NCI-H2081 treated with DMSO at 0.1 percent for 48 hours (cell line): Measurements from ENCODE around the gene MRPL37.
"Not testable (repeated sequence)": the region's sequence is repeated elsewhere in the genome, so short reads cannot be mapped to it uniquely, and the experiment has no call there.

Experiments
- DNase-seq: peaks from one replicate; lab custom pipeline; 2025; lab: John Stamatoyannopoulos, UW

Gene MRPL37

DNA sequence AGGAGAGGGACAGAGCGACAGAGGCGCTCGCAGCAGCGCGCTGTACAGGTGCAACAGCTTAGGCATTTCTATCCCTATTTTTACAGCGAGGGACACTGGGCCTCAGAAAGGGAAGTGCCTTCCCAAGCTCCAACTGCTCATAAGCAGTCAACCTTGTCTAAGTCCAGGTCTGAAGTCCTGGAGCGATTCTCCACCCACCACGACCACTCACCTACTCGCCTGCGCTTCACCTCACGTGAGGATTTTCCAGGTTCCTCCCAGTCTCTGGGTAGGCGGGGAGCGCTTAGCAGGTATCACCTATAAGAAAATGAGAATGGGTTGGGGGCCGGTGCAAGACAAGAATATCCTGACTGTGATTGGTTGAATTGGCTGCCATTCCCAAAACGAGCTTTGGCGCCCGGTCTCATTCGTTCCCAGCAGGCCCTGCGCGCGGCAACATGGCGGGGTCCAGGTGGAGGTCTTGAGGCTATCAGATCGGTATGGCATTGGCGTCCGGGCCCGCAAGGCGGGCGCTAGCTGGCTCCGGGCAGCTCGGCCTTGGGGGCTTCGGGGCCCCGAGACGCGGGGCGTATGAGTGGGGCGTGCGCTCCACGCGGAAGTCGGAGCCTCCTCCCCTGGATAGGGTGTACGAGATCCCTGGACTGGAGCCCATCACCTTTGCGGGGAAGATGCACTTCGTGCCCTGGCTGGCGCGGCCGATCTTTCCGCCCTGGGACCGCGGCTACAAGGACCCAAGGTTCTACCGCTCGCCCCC is at the start of gene MRPL37, which contains the start of gene CYB5RL:
Gene MRPL37 (plus strand): TSS at position 403 of the 754 bp plus-strand sequence. CDS start 77 bp downstream, at position 480.
Gene CYB5RL (minus strand): TSS at position 266 of the 754 bp plus-strand sequence. CDS start 4,414 bp downstream, outside the sequence.
- peak; percentile 93 for DNase-seq

DNA sequence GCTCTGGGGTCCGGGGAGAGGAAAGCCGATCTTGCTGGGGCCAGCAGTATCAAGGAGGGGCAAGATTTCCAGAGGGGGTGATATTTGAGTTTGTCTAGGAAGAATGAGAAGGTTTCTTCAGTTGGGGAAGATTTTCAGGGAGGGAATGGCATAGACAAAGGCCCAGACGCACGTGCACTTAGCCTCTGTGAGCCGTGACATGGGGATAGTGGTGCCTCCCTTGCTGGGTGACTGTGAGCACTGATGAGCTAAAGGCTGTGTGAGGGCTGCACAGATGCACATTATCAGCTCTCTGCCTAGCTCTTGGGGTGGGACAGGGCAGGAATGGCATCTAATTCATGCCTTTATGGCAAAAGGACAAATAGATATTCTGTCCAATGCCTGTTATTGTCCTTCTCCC is 49.0 kb upstream of the MRPL37 start:
- no peak for DNase-seq

DNA sequence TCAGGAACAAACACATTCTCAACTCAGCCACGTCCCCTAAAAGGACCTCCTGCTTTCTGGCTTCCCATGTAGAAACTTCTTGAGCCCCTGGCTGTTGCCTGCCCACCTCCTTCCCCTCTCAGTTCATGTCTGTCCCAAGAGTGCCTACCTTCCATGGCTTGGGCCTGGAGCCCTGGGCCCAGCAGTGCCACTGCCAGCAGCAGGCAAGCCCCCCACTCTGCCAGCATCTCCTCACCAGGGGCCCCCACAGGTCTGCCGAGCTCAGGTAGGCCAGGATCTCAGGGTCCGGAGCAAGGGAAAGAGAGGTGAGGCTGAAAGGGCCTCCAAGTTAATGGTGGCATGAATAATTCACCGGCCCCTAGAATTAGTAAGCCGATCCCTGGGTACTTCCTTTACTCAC is 47.3 kb upstream of the MRPL37 start, which contains the start of gene CDCP2:
Gene CDCP2 (minus strand): TSS at position 305 of the 400 bp plus-strand sequence. CDS start 78 bp downstream, at position 227.
- no peak for DNase-seq

DNA sequence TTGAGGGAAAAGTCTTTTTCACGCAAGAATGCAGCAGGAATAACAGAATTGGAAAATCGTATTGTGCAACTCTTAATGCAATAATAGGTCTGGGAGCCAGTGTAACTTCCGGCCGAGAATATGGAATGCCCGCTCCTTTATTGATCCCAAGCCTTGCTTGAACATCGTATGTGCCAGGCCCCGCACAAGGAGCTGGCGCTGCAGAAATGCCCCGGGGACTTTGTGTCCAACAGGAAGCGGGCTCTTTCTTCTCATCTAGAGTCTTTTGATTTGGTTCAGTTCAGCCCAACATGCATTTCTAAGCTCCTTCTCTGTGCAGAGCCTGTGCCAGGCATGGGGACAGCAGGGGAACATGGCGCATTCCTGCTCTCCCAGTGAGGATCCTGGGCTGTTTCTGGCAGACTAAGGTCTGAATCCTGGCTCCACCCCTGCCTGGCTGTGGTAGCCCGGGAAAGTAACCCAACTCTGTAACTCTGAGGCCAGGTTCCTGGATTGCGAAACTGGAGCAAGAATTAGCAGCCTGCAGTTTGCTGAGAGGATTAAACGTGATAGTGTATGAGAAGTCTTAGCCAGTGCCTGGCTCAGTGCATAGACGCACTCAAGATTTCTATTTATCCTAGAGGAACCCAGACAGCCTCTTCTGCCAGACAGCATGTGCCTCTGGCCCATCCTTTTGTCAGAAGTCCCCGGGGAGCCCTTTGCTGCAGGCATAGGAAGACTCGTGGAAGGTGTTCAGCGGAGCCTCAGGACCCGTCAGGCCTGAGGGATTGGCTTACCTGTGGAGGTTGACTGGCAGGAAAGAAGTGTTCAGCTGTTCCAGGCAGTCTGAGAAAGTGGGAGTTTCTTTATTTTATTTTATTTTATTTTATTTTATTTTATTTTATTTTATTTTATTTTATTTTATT is 46.2 kb upstream of the MRPL37 start:
- no peak for DNase-seq

DNA sequence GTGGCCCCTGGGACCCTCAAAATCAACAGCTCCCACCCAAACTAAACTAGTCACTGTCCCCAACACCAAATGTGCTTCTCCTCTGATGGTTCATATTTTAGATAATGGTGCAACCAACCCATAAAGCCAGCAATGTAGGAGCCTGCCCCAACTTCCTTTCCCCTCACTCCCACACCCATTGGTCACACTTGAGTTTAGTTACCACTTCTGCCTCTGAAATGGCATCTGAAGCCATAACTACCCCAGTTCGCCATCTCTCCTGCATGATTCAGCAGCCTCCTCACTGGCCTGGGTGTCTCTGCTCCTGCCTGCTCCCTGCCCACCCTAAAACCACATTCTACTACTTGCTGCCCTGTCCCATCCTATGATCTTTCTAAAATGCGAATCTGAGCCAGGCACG is 43.8 kb upstream of the MRPL37 start:
- no peak for DNase-seq

DNA sequence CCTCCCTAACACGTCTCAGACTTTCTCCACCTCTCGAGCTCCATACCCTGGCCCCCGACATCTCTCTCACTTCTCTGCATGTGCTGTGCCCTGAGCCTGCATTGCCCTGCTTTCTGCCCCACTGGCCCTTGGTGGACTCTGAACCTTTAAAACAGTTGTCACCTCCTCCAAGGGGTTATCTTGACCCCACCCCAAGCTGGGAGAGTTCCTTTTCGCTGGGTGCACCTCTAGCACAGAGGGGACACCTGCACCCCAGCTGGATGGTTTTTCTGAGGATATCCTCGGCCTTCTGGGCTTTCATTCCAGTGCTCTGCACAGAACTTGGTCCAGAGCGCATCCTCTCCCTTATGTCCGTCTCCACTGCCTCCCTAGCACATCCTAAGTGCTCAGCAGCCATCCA is 43.0 kb upstream of the MRPL37 start:
- DNase-seq = no peak

DNA sequence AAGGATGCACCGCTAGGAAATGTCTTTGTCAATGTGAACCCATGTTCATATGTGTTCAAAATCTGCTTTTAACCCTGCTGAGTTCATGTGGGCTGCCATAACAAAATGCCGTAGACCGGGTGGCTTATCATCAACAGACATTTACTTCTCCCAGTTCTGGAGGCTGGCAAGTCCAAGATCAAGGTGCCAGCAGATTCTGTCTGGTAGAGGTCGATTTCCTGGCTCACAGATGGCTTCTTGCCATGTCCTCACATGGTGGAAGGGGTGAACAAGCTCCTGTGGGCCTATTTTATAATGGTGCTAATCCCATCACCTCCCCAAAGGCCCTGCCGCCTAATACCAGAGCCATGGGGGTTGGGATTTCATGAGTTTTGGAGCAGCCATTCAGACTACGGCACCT is 42.6 kb upstream of the MRPL37 start:
- DNase-seq = no peak

DNA sequence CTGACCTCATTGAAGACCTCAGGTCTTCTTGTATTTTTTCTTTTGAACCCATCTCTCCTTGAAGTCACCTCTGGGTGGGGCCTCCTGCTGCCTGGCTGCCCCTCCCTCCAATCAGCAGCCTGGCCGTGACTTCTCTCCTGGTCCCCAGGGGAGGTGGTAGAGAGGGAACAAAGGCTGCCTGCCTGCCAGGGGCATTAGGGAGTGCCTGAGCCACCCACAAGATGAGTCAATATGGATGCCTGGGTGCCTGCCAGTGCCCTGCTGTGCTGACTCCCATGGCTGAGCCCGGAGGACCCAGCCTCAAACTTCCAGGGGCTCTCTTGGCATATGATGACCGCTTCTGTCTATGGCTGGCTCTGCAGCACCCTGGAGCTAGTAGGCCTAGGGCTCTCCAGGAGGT is 41.9 kb upstream of the MRPL37 start:
- no peak for DNase-seq

DNA sequence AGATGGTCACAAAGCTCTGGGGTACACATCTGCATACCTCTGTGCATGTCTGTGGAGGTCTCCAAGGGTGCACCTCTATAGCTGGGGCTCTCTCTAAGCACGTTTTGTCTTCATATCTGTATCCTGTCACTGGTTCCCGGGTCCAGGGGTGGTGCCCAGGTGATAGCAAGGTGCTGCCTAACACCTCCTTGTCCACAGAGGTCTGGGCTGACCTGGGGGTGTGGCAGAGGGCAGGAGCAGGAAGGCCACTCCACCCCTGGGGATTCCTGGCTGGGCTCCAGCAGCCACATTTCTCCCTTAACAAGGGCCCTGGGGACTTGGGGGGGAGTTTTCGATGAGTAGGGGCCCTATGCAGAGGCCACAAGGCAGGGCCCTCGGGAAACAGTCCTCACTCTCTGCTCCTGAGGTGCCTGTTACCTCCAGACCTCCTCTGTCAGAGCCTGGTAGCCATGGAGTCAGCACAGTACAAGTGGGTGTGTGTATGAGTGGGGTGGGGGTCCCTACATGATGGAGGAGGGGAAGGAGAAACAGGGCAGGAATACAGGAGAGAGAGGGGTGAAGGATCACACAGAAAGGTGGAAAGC is 40.1 kb upstream of the MRPL37 start:
- no peak for DNase-seq

DNA sequence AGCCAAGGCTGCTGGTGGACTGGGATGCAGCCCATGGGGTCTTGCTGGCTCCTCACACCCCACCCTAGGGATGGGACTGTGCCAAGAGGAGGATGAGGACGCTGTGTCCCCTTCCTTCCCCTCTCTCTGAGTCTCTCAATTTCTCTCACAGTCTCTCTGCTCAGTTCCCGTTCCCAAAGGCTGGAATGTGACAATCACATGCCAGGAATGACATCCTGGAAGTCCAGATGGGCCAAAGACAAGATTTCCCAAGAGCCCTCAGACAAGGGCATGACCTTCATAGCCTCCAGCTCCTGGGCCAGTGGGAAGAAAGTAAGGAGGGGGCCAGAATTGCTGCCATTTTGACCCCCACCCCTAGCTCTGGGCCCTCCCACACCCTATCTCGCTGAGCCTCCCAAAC is 39.6 kb upstream of the MRPL37 start:
- no peak for DNase-seq

DNA sequence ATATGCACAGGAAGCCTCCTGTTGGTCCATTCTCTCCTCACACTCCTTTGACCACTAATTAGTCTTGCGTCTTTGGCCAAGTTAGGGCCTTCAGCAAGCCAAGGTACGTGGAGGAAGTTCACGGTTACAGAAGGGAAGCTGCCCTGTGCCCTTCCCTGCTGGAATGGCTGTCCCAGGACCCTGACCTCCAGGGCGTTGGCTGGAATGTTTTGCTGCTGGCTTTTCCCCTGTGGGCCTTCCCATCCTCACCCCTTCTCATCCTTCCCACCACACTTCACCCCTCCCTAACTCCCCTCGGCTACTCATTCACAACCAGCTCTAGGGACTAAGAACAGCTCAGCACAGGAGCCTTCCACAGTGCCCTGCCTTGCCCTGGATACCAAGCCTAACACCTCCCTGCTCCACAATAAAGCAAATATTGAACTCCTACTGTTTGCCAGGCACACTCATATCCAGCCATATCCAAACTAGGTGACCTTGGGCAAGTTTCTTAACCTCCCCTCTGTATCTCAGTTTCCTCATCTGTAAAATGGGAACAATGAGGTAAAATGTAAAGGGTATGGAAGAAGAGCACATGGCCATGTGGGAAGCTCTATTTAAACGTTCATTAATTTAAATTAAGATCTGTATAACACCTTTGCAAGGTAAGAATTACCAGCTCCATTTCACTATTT is 38.3 kb upstream of the MRPL37 start:
- no peak for DNase-seq

DNA sequence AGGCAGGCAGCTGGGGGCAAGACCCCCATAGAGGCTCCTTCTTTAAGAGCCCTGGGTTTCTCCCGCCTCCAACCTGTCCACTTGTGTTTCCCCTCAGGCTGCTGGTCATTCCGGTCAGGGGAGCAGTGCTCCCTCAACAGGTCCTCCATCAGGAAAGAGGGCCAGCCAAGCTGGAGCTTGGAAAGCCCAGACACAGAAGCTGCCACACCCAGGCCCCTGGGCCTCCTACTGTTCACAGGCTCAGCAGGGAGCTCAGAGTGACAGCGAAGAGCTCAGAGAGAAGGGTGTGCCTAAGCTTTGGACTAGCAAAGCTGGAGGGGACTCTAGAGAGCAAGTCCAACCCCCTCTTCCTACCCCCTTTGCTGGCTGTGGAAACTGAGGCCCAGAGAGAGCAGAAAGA is 36.9 kb upstream of the MRPL37 start:
- DNase-seq = no peak

DNA sequence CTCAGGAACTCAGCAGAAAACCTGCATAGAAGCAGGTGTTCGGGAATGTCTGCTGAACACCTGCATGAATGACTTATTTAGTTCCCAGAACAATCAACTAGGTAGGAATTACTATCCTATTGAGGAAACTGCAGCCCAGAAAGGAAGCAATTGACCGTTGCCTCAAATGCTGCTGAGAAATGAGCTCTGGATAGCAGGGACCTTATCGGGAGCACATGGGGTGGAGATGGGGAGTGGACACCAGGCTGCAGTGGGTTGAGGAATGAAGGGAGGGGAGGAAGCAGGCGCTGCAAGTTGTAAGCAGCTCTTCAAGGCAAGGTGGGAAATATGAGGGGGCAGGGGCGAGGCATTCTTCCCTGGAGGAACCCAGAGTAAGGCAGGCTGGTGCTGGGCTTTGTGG is 36.4 kb upstream of the MRPL37 start:
- no peak for DNase-seq

DNA sequence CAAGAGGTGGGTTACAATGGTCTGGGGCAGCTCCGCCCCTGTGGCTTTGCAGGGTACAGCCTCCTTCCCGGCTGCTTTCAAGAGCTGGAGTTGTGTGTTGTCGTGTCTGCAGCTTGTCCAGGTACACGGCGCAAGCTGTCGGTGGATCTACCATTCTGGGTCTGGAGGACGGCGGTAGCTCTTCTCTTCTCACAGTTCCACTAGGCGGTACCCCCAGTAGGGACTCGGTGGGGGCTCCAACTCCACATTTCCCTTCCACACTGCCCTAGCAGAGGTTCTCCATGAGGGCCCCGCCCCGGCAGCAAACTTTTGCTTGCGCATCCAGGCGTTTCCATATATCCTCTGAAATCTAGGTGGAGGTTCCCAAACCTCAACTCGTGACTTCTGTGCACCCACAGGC is 34.8 kb upstream of the MRPL37 start:
- DNase-seq = no peak

DNA sequence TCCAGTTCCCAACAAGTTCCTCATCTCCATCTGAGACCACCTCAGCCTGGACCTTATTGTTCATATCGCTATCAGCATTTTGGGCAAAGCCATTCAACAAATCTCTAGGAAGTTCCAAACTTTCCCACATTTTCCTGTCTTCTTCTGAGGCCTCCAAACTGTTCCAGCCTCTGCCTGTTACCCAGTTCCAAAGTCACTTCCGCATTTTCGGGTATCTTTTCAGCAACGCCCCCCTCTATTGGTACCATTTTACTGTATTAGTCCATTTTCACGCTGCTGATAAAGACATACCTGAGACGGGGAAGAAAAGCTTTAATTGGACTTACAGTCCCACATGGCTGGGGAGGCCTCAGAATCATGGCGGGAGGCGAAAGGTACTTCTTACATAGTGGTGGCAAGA is 33.6 kb upstream of the MRPL37 start:
- not testable (repeated sequence) for DNase-seq

DNA sequence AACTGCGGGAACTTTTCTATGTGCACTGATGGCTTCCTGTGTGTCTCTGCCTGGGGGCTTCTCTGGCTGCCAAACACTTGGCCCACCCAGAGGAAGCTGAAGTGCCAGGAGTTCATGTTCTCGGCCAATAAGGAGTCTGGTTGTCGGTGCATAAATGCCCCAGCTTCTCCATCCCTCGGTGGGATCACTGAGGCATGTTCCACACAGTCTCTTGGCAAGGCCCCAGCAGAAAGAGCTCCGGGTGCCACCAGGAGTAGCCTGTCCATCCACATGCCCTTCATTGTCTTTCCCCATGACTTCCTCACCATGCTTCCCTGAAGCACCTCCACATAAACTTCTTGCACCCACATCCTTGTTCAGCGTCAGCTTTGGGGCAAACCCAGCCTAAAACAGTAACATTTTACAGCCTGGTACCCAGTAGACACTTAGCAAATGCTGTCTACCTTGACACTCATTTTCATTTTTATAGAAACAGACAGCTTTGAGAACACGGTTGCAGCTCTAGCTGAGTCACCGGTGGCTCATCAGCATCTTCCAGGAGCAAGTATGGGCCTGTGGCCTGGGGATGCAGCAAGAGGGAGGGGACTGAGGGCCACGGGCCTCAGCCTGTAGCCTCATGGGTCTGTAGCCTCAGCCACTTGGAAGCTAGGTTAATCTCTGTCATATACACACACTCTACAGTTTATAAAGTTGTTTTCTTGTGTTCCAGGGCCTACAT is 32.4 kb upstream of the MRPL37 start:
- no peak for DNase-seq

DNA sequence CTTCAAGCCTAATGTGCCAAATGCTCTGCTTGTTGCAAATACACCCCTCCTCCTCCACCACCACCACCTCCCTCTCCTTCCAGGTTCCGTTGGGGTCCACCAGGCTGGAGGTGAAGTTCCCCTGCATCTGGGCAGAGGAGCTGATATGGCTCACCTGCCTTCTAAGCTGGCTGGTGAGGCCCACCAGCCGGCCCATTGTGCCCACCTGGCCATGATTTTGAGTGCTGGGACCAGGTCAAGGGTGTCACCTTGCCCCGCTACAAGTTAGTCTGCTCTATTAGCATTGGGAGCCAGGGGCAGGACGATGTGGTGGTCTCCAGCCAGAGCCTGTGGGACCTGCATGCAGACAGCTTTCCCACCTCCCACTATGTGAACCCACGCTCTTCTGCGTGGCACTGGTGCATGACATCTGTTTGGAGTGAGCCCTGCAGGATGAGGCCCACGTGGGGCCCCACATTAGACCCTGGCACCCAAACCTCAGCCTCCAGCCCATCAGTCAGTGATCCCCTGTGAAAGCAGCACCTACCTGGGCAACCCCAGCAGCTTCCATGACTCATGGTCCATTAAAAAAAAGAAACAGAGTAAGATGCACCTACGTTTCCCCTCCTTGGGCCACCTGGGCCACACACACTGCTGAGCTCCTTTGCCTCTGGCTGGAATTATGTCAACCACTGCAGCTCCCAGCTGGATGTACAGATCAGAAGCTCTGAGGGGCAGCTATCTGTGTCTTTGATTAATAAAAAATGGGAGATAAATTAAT is 31.6 kb upstream of the MRPL37 start:
- DNase-seq = no peak

DNA sequence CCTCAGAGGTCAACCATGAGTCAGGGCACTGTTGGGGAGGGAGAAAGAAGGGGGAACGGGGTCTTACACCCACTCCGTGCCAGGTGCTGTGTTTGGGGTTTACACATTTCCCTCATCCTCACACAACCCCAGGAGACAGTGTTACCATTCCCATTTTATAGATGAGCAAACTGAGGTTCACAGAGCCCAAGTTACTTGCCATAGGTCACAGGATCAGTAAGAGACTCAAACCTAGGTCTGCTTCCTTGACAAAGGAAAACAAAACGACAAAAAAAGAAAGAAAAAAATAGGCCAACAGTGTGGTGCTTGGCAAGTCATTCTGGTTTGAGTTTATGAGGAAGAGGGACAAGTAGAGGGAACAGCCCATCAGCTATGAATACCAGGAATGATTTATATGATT is 30.9 kb upstream of the MRPL37 start:
- no peak for DNase-seq

DNA sequence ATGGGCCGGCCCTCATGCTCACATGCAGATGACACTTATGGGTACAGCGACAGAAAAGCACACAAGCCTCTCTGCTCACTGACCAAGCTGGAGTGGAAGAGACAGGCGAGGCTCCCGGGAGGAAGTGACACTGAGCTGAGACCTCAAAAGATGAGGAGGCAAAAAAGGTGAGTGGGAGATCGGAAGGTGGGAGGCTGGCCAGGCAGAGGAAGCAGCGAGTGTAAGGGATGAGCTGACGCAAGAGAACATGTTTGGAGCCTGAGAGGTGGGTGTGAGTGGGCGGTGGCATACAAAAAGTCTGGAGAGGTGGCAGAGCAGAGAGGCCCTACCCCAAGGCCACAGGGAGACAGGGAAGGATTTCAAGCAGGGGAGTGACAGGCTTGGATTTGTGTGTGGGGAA is 29.0 kb upstream of the MRPL37 start:
- no peak for DNase-seq

DNA sequence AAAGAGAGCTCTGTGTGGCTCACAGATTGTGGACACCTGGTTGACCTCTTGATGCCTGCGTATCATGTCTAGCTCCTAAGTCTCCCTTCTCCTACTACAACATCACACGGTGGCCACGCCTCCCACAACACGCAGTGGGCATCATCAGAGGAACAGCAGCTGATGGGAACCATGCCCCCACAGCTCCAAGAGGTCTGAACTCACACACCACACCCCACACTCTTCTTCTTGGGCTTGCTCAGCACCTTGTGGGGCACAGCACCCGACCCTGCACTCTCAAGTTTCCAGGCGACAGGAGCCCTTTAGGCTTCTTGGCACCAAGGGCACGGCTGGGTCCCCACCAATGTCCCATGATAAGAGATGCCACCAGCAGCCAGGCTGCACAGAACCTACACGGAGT is 28.4 kb upstream of the MRPL37 start:
- no peak for DNase-seq
